Measurements from ENCODE around the gene SSUH2.

DNA sequence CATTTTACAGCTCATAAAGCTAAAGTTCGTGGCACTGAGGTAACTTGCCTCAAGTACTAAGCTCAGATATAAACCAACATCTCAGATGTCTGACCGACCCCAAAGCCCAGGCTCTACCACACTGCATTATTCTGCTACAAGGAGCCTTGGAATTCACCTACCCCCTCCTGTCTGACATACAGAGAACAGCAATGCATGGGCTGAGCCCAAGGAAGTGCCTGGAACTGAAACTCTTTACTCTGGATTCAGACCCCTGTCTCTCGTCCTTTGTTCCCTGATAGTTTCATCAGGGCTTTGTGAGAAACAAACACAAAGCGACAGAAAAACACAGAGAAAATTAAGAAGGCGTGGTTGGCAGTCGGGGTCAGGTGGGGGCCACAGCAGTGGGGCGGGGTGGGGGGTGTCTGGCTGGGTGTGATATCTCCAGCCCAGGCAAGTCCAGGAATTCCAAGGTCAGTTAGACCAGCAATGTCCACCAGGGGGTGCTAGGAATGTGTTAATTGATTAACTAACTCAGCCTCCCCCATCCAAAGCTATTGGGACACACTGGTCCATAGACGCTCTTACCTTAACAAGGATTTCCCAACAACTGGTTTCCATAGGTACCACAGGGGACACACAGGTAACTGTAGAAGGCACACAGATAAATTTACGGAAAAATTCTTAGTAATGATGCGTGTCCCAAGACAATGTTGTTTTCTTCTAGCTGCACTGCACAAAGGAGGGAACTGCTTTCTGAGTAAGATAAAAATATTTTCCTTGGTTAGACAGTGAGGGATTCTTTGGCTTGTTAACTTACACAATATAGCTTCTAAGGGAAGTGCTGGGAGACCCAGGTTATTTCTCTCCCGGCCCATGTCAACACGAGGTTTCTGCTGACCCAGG, 18.8 kb upstream of the SSUH2 start:
- TF ChIP-seq, protein P1, sequence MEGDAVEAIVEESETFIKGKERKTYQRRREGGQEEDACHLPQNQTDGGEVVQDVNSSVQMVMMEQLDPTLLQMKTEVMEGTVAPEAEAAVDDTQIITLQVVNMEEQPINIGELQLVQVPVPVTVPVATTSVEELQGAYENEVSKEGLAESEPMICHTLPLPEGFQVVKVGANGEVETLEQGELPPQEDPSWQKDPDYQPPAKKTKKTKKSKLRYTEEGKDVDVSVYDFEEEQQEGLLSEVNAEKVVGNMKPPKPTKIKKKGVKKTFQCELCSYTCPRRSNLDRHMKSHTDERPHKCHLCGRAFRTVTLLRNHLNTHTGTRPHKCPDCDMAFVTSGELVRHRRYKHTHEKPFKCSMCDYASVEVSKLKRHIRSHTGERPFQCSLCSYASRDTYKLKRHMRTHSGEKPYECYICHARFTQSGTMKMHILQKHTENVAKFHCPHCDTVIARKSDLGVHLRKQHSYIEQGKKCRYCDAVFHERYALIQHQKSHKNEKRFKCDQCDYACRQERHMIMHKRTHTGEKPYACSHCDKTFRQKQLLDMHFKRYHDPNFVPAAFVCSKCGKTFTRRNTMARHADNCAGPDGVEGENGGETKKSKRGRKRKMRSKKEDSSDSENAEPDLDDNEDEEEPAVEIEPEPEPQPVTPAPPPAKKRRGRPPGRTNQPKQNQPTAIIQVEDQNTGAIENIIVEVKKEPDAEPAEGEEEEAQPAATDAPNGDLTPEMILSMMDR (IDR thresholded peaks at IDR 0.05; ENCODE audit: insufficient read depth, low read length), result peak; percentile 47
- no peak for TF ChIP-seq GABPA (IDR thresholded peaks at IDR 0.05; ENCODE audit: low read depth)
- no peak for TF ChIP-seq POLR2AphosphoS5 (IDR thresholded peaks at IDR 0.05; ENCODE audit: low read depth)

Measured in HL-60 (cell line).